DMS114 treated with DMSO at 0.1 percent for 48 hours (cell line): Measurements from ENCODE around the gene GLI3.

Source experiments
- DNase-seq: peaks from one replicate; lab custom pipeline; 2025; ENCODE audit not compliant: unreplicated experiment; lab: John Stamatoyannopoulos, UW

Gene GLI3

DNA sequence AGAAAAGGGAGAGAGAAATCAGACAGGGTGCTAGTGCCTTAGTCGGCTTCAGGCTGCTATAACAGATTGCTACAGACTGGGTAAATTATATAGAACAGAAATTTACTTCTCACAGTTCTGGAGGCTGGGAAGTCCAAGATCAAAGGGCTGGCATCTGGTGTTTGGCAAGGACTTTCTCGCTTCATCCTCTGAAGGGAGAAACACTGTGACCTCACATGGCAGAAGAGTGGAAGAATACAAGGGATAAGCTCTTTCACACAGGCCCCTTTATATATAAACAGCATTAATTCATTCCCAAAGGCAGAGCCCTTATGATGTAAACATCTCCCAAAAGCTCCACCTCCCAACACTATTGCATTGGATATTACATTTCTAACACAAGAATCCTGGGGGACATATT, 298.6 kb downstream of the GLI3 start:
- DNase-seq, result no peak

DNA sequence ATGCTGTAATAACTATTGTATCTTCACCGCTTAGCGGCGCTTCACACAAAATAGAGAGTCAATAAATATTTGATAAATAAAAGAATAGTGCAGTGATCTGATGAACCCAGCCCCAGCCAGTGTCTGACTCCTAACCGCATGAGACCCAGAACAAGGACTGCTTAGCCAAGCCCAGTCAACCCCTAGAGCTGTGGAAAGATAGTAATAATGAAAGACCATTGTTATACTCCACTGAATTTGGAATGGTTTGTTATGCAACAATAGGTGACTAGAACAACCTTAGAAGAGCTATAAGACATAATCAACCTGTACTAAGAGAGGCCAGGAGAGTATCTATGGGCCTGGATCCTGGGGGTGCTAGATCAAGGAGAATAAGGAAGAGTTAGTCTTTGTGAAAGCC, 303.6 kb downstream of the GLI3 start:
- no peak for DNase-seq

DNA sequence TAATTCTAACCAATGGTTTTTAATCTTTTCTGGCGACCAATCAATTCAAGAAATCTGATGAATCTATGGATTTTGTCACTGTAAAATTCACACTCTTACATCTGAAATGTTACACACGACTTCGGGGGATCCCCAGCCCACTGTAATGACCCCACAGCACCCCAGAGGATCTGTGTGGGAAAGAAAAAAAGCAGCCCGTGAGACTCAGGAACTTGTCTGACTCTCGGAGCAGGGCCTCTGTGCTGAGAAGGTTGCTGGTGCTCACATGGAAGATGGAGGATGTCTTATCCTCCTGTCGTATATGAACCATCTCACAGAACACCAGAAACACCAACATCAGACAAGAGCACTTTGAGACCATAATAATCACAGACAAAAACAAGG, 305.8 kb downstream of the GLI3 start:
- no peak for DNase-seq

DNA sequence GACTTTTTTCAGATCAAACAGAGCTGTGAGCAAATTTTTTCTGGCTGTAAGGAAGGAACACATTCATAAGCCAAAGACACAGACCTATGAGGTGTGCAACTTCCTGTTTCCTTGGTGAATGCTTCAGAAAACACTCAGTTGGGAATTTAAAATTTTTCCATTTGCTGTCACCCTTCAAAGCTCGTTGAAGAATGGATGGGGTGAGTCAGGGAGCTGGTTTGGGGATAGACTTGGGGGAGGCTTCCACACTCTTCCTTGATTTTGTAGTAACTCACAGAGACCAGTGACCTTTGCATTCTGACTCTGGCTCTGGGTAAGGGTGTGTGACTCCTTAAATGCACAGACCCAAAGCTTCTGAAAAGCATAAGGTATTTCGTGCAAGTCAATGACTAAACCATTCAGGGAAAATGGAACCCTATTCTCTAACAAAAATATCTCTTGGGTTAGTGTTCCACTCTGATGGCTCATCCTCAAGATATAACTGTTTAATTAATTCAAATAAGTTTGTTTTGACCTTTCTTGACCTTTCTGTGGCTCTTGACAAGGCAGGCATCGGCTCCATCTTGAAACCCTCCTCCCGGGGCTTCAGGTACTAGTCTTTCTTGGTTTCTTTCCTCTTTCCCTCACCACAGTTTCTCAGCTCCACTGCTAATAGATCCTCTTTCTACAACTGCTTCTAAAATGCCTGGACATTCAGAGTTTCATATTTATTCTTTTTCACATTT, 306.3 kb downstream of the GLI3 start:
- DNase-seq, result no peak

DNA sequence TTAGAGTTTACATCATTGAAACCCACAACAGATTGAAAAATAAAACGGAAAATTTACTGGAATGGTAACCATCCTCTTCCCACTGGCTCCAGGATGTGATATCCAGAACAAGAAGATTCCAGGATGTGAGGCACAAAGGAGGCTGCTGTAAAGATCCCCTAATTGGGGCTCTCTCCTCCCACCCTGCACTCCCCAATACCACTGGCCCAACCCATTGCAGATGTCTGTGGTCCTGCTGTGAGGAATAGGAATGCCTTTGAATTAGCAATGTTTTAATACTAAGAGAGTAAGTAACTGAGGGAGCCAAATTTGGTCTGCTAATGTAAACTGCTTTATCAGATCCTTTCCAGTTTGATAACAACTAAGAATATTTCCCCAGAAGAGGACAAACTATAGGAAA, 308.2 kb downstream of the GLI3 start:
- no peak for DNase-seq

DNA sequence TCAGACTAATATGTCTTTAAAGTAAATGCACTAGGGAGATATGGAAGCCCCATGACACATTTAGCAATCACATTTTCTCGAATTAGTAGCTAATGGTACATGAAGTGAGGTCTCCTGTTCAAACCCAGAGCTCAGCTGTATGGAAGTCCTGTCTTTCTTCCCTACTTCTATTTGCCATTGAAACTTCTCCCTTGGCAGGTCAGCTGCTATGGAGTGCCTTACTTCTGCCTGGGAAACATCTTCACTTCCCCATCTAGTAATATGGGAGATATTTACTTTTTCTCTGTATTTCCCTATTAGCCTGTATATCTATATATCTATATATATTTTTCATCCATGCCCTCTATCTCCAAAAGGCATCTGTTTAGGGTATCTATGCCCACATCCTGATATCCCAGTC, 308.8 kb downstream of the GLI3 start:
- DNase-seq, result no peak

DNA sequence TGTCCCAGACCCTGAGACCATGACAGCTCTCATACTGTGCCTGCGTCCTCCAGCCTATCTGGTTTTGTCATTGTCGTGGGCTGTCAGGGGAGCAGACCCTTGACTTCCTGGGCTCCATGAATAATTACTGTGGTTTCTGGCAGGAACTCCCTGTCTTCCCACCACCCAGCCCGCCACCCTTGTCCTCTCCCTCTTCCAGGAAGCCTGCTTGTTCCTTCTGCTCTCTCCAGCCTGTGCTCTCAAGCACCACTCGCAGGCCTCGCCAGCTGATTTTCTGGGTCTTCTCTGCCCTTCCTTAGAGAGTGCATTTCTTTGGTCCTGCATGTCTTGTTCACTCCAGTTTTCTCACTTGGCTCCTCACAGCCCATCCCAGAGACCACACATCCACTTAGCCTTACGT, 309.6 kb downstream of the GLI3 start:
- no peak for DNase-seq

DNA sequence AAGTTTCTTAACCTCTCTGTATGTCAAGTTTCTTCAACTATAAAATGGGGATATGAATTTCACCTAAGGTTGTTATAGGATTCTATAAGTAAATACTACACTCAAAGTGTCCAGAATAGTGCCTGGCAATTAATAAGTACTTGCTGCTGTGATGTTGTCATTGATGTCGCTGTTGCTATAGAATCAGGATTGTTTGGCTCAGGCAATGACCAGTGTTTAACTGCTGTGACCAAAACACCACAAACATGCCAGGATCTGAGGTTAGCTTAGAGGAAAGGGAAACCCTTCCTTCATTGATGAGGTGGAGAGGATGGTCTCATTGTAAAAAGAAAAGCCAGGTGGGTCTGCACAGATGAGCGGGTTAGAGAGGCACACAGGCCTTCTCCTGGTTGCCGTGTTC, 311.1 kb downstream of the GLI3 start:
- DNase-seq, result no peak

DNA sequence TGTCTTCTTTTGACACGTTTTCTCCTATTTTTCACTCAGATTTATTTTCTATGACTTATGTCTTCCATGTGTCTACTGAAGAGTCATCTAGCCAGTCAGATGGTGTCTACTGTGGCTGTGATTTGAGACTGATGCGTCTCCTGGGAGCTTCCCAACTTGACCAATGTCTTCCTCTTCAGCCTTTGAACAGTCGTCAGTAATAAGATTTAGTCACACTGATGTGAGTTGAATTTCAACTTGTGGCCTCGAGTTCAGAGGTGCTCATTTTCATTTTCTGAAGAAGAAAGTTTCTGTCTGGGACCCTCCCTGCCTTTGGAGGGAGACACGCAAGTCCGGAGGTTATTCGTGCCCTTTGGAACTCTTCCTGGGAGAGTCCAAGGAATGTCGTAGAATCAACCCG, 312.2 kb downstream of the GLI3 start:
- no peak for DNase-seq

DNA sequence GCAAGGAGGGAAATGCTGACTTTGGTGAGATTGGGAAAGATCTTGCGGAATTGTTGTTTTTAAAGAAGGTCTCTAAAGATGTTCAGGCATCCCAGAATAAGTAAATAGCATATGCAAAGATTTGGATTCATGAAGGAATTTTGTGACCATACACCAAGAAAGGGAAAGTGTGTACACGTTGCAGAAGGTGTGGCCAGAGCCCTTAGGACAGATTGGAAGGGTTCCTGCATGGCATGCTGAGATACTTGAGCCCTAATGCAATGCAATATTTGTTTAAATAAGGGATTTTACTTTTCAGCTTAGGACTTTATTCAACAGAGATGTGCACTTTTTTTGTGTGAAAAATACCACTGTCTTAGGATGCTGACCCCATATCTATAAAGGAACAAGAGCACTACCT, 314.6 kb downstream of the GLI3 start:
- no peak for DNase-seq

DNA sequence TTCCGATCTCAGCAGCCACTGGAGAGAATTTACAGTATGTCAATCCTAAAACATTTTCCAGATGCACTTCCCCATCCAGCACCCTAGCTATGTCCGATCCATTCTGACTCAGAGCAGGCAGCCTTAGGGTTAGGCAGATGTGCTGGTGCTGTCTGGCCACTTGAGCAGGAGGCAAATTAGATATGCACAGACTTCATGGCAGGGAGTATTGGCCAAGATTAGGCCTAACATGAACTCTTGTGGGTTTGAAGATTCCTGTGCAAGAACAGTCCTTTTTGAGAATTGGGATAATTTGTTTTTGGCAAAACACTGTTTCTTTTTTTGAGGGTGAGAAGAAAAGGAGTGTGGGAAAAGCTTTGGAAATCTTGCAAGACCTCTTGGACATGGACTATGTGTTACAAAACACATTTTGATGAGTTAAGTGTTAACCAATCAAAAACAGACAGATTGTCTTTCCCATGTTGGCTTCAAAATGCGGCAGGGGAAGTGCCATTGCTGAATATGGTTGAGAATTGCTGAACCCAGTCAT, 315.5 kb downstream of the GLI3 start:
- DNase-seq, result no peak

DNA sequence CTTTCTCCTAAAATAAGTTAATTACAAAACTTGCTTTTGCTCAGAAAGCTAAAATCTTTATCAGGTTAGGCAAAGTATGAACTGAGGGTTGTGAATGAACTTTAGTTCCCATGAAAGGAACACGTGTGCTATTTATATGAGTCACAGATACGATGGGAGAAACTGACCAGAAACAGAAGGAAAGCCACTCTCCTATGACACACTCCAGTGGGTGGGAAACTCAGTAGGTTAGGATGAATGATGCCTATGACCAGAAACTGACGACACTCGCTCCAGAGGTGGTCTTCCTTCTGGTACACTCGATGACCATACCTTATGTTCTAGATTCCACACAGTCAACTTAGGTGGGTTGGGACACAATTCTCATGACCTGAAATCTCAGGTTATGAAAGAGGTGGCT, 318.4 kb downstream of the GLI3 start:
- no peak for DNase-seq

DNA sequence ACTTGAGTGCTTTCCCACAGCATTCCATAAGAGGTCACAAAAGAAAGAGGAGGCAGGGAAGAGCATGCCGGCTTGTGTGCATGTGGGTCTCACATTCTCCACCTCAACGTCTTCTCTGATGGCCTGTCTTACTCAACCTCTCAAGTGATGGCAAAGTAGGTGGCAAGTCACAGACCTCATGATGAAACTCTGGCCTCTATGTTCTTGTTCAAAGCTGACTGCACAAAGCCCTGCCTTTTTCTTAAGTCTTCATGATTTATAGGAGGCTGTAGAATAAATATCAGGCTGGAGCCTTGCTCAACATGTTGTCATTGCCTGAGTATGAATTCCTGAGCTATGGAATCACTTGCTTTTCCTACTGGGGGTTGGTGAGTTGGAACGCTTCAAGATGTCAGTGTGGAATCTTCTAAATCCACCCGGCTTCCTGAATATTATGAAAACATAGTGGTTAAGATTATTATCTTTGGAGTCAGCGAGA, 320.5 kb downstream of the GLI3 start:
- no peak for DNase-seq

DNA sequence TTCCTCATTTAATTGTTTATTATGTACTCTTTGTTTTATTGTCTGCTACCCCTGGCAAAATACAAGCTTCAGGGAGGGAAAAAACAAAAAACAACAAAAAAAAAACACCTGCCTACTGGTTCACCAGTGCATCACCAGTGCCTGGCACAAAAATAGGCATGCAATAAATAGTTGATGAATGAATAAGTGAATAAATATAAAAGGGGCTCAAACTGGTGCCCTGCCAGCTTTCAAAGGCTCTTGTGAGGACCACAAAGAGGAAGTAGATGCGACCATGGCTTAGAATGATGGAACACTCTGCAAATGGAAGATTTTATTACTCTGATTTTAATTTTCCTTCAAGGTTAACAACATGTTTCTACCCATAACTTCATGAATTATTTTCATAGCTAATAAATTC, 321.1 kb downstream of the GLI3 start:
- DNase-seq, result no peak

DNA sequence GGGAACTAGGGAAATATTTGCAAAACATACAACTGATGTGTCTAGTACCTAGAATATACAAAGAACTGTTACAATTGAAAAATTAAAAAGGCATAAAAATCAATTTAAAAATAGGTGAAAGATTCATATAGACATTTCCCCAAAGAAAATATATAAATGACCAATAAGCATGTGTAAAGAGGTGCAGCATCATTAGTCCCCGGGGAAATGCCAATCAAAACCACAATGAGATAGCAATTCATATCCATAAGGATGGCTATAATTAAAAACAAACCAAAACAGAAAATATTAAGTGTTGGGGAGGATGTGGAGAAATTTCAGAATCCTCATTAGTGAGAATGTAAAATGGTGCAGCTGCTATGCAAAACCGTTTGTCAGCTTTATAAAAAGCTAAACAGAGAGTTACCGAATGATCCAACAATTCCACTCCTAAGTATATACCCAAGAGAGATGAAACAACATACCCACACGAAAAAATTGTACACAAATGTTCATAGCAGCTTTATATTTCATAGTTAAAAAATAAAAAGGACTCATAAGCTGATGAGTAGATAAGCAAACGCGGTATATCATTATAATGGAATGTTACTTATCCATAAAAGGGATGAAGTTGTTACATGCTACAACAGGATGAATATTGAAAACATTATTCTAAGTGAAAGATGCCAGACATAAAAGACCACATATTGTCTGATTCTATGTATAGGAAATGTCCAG, 324.0 kb downstream of the GLI3 start:
- DNase-seq, result no peak

DNA sequence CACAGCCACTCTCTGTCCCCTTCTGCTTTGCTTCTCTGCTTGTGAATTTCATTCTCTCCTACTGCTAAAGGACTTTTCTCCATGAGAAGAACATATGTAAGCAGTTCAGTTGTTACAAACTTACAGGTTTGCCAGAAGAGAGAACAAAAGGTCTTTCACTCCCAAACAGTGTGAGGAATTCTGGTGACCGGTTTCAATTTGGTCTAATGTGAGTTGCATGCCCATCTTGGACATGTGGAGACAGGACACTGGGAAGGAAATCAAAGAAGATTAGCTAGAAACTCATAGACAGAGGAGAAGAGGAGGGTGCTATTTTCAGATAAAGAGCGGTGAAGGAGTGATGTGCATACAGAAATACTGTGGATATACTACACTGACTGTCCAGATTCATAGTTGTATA, 324.6 kb downstream of the GLI3 start:
- no peak for DNase-seq

DNA sequence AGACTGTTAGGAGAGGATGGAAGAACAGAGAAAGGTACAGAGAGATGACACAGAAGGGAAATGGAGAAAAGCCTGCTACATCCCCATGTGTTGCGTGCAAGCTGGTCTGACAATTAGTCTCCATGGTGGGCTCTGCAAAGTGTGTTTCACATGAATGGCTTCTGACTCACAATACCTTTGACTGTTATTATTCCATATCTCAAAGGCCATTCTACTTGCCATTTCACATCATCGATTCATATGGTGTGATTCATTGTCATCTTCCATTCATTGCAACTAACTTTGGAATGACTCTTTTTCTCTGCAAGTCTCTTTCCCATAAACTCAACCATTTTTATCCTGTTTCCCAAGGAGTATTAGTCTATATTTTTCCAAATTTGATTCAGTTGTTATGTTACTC, 325.2 kb downstream of the GLI3 start:
- no peak for DNase-seq
